Esophagus squamous epithelium (tissue), 5 donors: Measurements from ENCODE around the gene ACTMAP. TPM values are rescaled to one million over a fixed set of nuclear protein-coding genes. Genes with fewer than 3 reads are reported as not detected.

Source experiments
- DNase-seq: peaks from one replicate; lab custom pipeline; 2025; lab: John Stamatoyannopoulos, UW
- H3K27ac ChIP-seq, 4 donors: fragments of 200-600 bp; sonication (generic); one replicate each; pipeline ENCODE4 v1.5.1; 2016 to 2019; ENCODE audit warnings: mild to moderate bottlenecking in 1 of 4
- H3K27me3 ChIP-seq, 4 donors: fragments of 200-600 bp; sonication (generic); 1 replicate in 3 of 4; 2 replicates in 1 of 4; pipeline versions ENCODE4 v1.5.1 to v1.6.0; 2017 to 2021; ENCODE audit warnings: antibody characterized with exemption in 1 of 4
- H3K36me3 ChIP-seq, 3 donors: fragments of 200-600 bp; sonication (generic); one replicate each; pipeline ENCODE4 v1.5.1; 2016 to 2019
- H3K4me1 ChIP-seq, 3 donors: fragments of 200-600 bp; sonication (generic); one replicate each; pipeline ENCODE4 v1.5.1; 2017 to 2019
- H3K4me3 ChIP-seq, 4 donors: fragments of 200-600 bp; sonication (generic); 1 replicate in 3 of 4; 2 replicates in 1 of 4; pipeline ENCODE4 v1.5.1; 2016 to 2019; ENCODE audit warnings: mild to moderate bottlenecking in 2 of 4, moderate library complexity in 1 of 4
- H3K9me3 ChIP-seq, 3 donors: fragments of 200-600 bp; sonication (generic); one replicate each; pipeline ENCODE4 v1.5.1; 2016 to 2019
- POLR2A ChIP-seq, 4 donors: fragments of 450-650 bp; IDR thresholded peaks; one replicate each; pipeline ENCODE4 v1.6.1; 2017; ENCODE audit warnings: antibody characterized with exemption in 4 of 4, mild to moderate bottlenecking in 4 of 4, moderate library complexity in 3 of 4
- WGBS, 2 donors: methylation state at CpG; one replicate each; pipeline ENCODE4 v1.1.5; 2018; 5-methylcytosine and 5-hydroxymethylcytosine counted together
- intact Hi-C: fragments of 100-400 bp; cut with DNase I; formaldehyde crosslinking; loops from one replicate; pipeline ENCODE4 v1.15.0; 2022
- total RNA-seq, 4 donors: library from RNA; depleted of rRNA; stranded (reverse); fragments of >200 nt; gene quantifications; one replicate each; pipeline ENCODE4 v1.1.0, GENCODE V29; 2016
- TF ChIP-seq, protein P1 (sequence below), 6 experiments: fragments of 450-650 bp in 4 of 6; fragments of 200-600 bp in 2 of 6; sonication (generic) in 2 of 6; IDR thresholded peaks; one replicate each; pipeline ENCODE4 v1.5.1; 2016 to 2019; ENCODE audit warnings: antibody characterized with exemption in 6 of 6, mild to moderate bottlenecking in 4 of 6, moderate library complexity in 4 of 6
- donor health status: DM: yes; HTN: yes; CAD: no.

The ACTMAP gene
- total RNA-seq, 4 donors from 2014 or later: 2.1 to 2.8 (median 2.4) TPM

DNA sequence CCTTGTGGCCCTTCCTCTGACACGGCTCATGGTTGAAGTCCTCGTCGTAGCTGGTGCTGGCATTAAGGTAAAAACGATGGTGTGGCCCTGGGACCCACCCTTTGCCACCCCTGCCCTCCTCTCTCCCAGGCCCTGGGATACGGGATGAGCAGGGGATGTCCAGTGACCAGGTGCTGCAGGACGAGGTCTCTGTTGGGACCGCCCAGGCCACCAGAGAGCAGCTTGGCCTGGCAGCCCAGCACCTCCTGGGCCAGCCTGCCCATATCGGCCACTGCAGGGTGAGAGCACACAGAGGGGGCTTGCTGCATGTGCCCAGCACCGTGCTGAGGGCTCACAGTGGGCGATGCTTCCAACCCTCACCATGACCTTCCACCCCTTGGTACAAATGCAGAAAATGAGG, 6.4 kb downstream of the ACTMAP start:
- no peak overlapping the region for H3K4me3 ChIP-seq
- no peaks in the 10 kb centered on the region for H3K9me3 ChIP-seq
- TF ChIP-seq, protein P1, sequence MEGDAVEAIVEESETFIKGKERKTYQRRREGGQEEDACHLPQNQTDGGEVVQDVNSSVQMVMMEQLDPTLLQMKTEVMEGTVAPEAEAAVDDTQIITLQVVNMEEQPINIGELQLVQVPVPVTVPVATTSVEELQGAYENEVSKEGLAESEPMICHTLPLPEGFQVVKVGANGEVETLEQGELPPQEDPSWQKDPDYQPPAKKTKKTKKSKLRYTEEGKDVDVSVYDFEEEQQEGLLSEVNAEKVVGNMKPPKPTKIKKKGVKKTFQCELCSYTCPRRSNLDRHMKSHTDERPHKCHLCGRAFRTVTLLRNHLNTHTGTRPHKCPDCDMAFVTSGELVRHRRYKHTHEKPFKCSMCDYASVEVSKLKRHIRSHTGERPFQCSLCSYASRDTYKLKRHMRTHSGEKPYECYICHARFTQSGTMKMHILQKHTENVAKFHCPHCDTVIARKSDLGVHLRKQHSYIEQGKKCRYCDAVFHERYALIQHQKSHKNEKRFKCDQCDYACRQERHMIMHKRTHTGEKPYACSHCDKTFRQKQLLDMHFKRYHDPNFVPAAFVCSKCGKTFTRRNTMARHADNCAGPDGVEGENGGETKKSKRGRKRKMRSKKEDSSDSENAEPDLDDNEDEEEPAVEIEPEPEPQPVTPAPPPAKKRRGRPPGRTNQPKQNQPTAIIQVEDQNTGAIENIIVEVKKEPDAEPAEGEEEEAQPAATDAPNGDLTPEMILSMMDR (IDR thresholded peaks at IDR 0.05): no peak
- TF ChIP-seq POLR2A (IDR thresholded peaks at IDR 0.05): no peak
- H3K36me3 ChIP-seq: peaks cover 14 to 26% (median 21%) of the 10 kb centered on the region in 3 donors
- H3K4me1 ChIP-seq: peaks cover 17 to 65% (median 28%) of the 10 kb centered on the region in 3 donors
- no peak overlapping the region for H3K27ac ChIP-seq
- no peaks in the 10 kb centered on the region for H3K27me3 ChIP-seq
- DNase-seq: no peak
- intact Hi-C loops: no loop called here
- WGBS, 2 donors: 82 to 98% methylated on average over 5 to 7 of the region's 10 CpGs

DNA sequence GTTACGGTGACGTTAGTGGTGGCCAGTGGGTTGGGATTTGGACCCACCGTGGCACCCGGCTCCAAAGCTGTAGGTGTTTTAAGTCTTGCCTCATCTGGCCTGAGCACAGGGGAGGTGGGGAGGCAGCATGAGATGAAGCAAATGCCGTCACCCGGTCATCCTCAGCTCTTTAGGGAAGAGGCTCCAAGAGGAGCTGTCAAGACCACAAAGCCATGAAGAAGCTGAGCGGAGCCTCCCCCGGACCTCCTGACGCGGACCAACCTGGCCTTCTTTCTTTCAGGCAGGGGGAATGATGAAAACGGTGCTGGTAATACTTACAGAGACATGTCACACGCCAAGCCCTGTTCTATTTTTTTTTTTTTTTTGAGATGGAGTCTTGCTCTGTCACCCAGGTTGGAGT, 7.4 kb downstream of the ACTMAP start:
- intact Hi-C loops: no loop called here
- Histone ChIP-seq H3K27ac (peak overlapping the region in 2 of 4 donors; percentile 26 to 80), H3K4me1 (peaks cover 17 to 62% (median 22%) of the 10 kb centered on the region in 3 donors), H3K27me3 (no peaks in the 10 kb centered on the region), H3K4me3 (no peak overlapping the region), H3K36me3 (peaks cover 22 to 37% (median 31%) of the 10 kb centered on the region in 3 donors), H3K9me3 (no peaks in the 10 kb centered on the region)
- TF ChIP-seq POLR2A (IDR thresholded peaks at IDR 0.05): no peak
- TF ChIP-seq, protein P1 (IDR thresholded peaks at IDR 0.05): no peak
- 91 to 93% methylated on average over 10 to 11 of the region's 12 CpGs for WGBS, 2 donors
- no peak for DNase-seq

DNA sequence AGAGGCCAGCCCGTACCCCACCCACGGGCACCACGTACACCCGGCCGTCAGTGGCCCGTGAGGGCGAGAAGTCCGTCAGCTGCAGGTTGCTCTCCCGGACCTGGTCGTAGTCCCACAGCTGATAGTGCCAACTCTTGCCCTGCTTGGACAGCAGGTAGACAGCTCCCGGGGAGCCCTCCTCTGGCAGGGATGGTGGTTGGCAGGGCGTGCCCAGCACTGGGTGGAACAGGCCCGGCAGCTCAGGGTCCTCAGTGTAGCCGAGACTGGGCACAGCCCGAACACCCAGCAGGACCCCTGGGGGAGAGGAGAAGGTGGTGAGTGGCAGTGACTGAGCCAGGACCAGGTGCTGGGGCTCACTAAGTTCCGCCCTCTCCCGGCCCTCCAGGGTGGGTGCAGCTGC, 7.8 kb downstream of the ACTMAP start:
- intact Hi-C loops: no loop called here
- Histone ChIP-seq H3K4me1 (peaks cover 17 to 62% (median 22%) of the 10 kb centered on the region in 3 donors), H3K9me3 (no peaks in the 10 kb centered on the region), H3K4me3 (no peak overlapping the region), H3K27ac (peak overlapping the region; percentile 26 to 80 (median 54)), H3K27me3 (no peaks in the 10 kb centered on the region), H3K36me3 (peaks cover 26 to 41% (median 35%) of the 10 kb centered on the region in 3 donors)
- 80 to 100% methylated on average over 1 to 2 of the region's 17 CpGs for WGBS, 2 donors
- DNase-seq: no peak
- TF ChIP-seq, protein P1 (IDR thresholded peaks at IDR 0.05): no peak
- no peak for TF ChIP-seq POLR2A (IDR thresholded peaks at IDR 0.05)

DNA sequence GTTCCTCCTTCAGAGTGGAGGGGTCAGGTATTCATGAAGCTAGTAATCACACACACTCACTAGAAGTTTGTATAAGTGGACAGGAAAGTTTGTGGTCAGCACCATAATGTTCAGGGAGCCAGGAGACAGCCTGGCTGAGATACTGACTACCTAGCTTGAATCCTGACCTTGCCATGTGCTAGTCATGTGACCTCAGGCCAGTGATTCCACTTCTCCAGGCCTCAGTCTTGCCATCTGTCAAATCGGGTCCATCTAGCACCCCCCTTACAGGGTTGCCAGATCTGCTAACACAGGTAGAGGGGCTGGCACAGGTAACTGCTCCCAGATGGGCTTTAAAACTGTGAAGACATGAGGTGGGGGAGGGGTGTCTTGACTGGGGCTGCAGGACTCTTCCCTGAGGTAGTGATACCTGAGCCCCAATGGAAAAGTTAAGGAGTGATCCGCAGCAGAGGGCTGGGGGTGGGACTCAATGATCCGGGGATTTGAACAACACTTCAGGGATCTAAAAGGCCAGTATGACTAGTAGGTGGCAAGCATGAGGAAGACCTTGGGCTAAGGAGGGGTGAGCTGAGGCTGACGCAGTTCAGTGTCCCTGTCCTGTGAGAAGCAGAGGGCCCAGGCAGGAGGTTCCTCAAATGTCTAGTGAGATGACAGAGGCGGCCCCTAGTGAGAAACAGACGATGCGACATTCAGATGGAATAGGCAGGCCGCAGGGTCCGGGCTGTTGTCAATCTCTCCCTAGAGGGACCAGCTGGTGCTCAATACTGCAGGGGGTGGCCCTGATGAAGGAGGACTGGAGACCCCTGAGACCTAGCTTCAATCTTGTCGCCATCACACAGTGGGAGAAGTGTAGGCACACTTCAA, 8.5 kb downstream of the ACTMAP start:
- H3K4me3 ChIP-seq: no peak overlapping the region
- TF ChIP-seq, protein P1 (IDR thresholded peaks at IDR 0.05): no peak
- no peak for TF ChIP-seq POLR2A (IDR thresholded peaks at IDR 0.05)
- H3K27me3 ChIP-seq: no peaks in the 10 kb centered on the region
- intact Hi-C loops: no loop called here
- WGBS, 2 donors: 86% methylated on average over 1 to 9 of the region's 10 CpGs
- peaks cover 34 to 48% (median 42%) of the 10 kb centered on the region in 3 donors for H3K36me3 ChIP-seq
- H3K9me3 ChIP-seq: no peaks in the 10 kb centered on the region
- peaks cover 17 to 69% (median 22%) of the 10 kb centered on the region in 3 donors for H3K4me1 ChIP-seq
- DNase-seq: no peak
- H3K27ac ChIP-seq: peak overlapping the region; percentile 41 to 85 (median 80)

DNA sequence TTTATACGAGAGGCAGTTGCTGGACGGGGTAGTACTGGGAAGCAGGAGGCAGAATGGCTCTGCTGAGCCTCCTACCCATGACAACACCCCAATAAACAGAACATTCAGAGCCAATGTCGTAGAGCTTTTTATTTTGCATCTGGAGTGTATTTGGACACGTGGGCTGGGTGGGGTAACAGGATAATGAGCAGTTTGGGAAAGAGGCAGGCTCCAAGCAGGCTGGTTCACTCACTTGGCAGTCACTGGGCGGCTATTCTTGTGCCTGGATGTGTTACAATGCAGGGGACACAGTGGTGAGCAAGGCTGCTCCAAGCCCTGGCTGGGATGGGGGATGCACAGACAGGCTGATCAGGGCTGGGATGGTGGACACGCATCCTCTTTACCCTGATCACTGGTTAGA, 9.5 kb downstream of the ACTMAP start:
- Histone ChIP-seq H3K27ac (peak overlapping the region; percentile 55 to 85 (median 80)), H3K4me1 (peaks cover 17 to 77% (median 22%) of the 10 kb centered on the region in 3 donors), H3K27me3 (no peaks in the 10 kb centered on the region), H3K4me3 (peak overlapping the region in 3 of 4 donors; percentile 8 to 38 (median 22)), H3K36me3 (peaks cover 43 to 58% (median 46%) of the 10 kb centered on the region in 3 donors), H3K9me3 (no peaks in the 10 kb centered on the region)
- TF ChIP-seq, protein P1 (IDR thresholded peaks at IDR 0.05): no peak
- WGBS, 2 donors: 62 to 80% methylated on average over 1 to 5 of the region's 6 CpGs
- DNase-seq: no peak
- intact Hi-C loops: no loop called here
